NK-92 (cell line): Measurements from ENCODE around the gene ABL2.
"Not testable (repeated sequence)": the region's sequence is repeated elsewhere in the genome, so short reads cannot be mapped to it uniquely, and the experiment has no call there.

Experiments
- DNase-seq: peaks from one replicate; lab custom pipeline; 2025; ENCODE audit not compliant: unreplicated experiment; lab: John Stamatoyannopoulos, UW

Gene ABL2

DNA sequence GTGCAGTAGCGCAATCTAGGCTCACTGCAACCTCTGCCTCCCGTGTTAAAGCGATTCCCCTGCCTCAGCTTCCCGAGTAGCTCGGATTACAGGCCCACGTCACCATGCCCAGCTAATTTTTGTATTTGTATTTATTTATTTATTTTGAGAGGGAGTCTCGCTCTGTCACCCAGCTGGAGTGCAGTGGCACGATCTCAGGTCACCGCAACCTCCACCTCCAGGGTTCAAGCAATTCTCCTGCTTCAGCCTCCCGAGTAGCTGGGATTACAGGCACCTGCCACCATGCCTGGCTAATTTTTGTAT is 59.1 kb downstream of the ABL2 start:
- not testable (repeated sequence) for DNase-seq

DNA sequence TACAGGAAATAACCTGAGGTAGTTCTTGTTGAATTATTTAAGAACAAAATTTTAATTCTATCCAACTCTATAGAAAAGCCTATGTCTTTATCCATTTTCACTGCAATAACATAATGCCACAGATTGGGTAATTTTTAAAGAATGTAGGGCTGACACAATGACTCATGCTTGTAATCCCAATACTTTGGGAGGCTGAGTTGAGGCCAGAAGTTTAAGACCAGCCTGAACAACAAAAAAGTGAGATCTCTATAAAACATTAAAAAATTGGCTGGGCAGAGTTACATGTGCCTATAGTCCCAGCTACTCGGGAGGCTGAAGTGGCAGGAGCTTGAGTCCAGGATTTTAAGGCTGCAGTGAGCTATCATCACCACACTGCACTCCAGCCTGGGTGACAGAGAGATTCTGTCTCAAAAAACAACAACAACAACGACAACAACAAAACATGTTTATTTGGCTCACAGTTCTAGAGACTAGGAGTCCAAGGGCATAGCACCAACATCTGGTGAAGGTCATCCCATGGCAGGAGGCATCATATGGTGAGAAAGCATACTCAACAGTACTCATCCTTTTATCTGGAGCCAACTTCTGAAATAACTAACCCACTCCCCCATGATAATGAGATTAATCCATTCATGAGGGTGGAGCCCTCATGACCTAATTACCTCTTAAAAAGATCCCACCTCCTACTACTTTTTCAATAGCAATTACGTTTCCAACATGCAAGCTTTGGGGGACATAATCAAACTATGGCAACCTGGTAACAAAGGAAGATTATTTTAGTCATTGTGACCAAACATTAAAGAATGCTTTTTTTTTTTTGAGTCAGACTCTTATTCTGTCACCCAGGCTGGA is 59.6 kb downstream of the ABL2 start:
- DNase-seq, result no peak

DNA sequence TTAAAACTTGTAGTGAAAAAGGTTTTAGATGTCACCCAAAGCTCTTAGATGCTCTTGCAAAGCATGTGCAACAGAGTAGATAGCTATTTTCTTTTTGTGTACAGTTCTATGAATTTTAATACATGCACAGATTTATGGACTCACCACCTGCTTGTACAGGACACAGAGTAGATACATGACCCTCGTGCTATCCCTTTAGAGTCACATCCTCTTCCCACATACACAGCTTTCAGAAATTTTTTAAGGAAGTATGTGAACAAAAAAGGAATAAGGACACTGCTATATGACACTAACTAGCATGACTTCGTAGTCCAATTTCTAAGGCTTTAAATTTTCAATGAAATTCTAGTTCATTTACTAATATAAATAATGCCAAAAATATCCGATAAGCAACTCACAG is 60.9 kb downstream of the ABL2 start:
- DNase-seq, result no peak

- DNase-seq, result no peak
Measured at GRCh38 chr1:179167955-179168354, 61.5 kb downstream of the ABL2 start.

DNA sequence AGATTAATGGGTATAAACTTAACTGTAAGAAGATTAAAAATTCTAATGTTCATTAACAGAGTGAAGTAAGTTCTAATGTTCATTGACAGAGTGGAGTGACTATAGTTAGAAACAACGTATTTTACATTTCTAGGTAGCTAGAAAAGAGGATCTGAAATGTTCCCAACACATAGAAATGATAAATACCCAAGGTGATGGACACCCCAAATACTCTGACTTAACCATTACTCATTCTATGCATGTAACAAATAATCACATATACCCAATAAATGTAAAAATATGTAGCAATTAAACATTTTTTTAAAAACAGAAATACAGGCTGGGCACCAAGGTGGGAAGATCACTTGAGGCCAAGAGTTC is 62.1 kb downstream of the ABL2 start:
- no peak for DNase-seq

GRCh38 chr1:179166663-179167417 is 62.6 kb downstream of the ABL2 start:
- no peak for DNase-seq

GRCh38 chr1:179164494-179164893 is 65.0 kb downstream of the ABL2 start:
- DNase-seq, result no peak

DNA sequence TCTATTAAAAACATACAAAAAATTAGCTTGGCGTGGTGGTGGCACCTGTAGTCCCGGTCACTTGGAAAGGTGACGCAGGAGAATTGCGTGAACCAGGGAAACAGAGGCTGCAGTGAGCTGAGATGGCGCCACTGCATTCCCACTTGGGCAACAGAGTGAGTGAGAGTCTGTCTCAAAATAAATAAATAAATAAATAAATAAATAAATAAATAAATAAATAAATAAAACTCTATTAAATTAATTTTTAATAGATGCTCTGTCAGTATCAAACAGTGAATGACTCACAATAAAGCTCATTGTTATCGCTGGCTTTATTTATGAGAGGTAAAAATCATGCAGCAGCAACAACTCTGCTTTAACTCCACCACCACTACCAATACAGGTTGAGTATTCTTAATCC is 72.8 kb downstream of the ABL2 start:
- no peak for DNase-seq

DNA sequence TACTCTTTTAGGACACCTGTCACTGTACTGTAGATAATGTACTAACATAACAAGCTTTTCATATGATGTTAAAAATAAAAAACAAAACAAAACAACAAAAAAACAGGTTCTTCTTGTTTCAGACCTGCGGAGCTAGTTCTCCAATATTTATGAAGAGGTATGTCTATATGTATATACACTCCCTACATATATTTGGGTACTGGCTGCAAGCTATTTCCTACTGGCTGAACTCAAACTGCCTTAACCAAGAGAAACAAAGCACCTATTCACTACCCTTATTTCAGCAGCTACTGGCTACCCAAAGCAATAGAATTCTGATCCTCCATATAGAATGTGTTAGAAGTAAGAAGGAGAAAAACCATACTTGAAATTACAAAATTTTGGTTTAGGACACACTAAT is 73.5 kb downstream of the ABL2 start:
- DNase-seq, result no peak

DNA sequence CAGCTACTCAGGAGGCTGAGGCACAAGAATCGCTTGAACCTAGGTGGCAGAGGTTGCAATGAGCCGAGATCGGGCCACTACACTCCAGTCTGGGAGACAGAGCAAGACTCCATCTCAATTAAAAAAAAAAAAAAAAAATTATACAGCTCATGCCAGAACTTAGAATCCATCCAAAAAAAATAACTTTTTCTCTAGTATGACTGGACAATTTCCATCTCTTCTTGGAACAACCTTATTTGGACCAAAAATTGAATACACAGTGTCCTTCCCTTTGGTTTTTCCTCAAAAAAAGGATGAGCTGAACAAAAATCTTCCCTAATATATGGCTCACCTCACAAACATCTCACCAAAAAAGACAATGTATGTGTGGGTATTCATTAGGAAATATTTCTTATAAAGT is 73.9 kb downstream of the ABL2 start:
- DNase-seq, result no peak

GRCh38 chr1:179154437-179154836 is 75.0 kb downstream of the ABL2 start:
- DNase-seq, result no peak

- no peak for DNase-seq
Measured at GRCh38 chr1:179153217-179153616, 76.3 kb downstream of the ABL2 start.

DNA sequence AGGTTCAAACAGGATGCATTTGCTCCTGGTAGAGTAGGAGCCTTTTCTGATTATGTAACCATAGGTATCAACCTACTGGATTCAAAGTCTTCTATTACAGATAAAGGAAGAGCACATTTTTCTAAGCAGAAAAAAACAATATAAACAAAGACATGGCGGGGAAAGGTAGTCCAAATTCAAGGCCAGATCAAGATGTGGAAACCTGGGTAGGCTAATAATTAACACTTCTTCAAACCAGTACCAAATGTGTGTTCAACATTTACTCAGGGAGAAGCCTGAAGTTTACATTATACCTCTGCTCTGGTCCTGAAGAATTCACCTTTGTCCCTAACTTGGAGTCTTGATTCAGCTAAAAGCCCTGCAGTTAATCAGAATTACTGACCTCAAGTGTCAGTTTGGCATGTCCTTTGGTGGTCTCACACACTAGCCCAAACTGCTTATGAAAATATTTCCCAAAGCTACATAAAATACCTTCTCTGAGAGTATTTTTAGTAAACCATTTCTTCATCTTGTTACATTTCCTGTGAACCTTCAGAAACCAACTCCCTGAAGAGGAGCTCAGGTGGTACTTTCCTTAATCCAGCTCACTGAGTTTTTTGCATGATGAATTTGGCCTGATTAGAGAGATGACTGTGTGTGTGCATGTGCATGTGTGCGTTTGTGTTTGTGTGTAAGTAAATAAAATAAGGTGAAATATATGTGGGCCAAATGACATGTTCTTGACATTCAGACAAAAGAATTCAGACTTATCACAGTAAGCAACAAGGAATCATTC is 77.4 kb downstream of the ABL2 start:
- DNase-seq, result no peak

DNA sequence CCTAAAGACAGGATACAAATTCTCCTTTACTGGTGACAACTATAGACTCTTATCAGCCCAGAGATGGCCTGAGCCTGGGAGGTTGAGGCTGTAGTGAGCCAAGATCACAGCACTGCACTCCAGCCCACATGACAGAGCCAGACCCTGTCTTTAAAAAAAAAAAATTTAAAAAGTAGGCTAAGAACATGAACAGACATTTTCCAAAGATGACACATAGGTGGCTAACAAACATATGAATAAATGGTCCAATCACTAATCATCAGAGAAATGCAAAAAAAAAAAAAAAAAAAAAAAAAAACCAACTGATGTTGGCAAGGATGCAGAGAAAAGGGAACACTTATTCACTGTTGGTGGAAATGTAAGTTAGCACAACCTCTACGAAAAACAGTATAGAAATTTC is 82.6 kb downstream of the ABL2 start:
- DNase-seq, result no peak

DNA sequence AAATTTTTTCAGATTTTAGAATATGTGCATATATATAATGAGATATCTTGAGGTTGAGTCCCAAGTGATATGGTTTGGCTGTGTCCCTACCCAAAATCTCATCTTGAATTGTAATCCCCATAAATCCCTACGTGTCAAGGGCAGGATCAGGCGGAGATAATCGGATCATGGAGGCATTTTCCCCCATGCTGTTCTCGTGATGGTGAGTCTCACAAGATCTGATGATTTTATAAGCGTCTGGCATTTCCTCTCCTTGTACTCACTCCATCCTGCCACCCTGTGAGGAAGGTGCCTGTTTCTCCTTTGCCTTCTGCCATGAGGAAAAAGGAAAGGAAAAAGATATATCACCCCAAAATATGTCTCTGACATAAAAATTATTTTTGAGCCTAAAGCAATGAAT is 83.0 kb downstream of the ABL2 start:
- no peak for DNase-seq

DNA sequence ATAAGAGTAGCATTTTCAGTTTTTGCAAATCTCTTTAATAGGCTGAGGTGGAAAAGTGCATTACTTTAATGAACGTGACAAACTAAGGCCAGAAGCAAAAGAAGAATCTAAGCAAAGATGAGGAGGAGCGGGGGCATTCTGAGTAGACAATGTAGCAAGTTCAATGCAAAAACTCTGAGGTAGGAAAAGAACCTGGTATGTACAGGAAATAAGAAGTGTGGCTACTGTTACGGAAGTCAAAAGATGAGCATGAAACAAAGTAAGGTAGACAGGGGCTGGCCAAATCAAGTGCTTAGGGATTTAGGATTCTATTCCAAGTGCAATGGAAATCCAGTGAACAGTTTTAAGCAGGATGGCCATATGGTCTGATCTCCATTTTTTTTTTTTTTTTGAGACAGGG is 84.0 kb downstream of the ABL2 start:
- DNase-seq, result no peak

- DNase-seq, result no peak
Measured at GRCh38 chr1:179144626-179145025, 84.9 kb downstream of the ABL2 start.

- no peak for DNase-seq
Measured at GRCh38 chr1:179143322-179143721, 86.2 kb downstream of the ABL2 start.

DNA sequence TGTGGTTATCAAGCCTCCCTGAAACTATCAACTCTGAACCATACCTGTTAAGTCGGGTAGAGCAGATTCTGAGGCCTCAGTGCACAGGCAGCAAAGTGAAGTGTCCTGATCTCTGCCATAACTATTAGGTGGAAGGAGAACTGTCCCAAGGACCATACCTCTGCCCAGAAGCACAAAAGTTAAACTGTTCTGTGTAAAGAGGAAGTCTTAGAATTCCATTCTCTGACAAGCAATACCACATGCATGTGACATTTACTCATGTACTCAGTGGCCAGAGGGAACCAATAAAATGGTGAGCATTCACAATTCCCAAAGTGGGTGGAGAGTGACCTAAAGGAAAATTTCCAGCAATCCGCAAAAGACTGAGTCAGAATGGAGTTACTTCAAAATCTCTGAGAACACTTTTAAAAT is 86.6 kb downstream of the ABL2 start:
- DNase-seq, result no peak

DNA sequence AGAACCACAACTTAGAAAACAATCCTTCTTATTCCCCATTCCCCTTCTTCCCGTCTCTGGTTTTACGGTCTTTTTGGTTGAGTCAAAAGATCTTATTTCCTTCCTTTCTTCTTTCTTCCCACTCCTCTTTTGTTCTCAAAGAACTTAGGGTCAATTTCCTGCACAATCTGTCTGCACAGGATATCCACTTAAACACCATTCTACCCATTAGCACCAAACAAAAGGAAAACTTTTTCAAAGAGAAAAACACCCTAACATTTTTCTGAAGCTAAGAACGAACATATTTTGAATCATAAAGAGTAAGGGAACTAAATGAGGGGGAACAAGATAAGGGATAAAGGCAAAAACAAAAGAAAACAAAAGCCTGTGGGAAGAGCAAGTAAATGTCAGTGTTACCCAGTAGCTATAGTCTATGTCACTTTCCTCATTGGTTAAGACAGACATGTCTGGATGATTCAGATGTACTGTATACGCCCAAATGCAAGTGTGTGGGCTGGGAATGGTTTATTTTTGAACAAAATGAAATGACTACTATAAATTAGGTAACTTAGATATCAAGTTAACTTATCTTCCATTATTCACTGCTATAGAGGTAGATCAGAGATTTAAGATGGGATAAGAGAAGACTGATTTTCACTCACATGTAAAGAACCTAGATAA is 87.8 kb downstream of the ABL2 start:
- DNase-seq, result no peak

DNA sequence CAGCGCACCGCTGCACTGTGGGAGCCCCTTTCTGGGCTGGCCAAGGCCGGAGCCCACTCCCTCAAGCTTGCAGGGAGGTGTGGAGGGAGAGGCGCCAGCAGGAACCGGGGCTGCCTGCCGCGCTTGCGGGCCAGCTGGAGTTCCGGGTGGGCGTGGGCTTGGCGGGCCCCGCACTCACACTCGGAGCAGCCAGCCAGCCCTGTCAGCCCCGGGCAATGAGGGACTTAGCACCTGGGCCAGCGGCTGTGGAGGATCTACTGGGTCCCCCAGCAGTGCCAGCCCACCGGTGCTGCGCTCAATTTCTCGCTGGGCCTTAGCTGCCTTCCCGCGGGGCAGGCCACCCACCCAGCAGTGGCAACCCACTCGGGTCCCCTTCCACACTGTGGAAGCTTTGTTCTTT is 90.7 kb downstream of the ABL2 start:
- not testable (repeated sequence) for DNase-seq
